Activated CD8-positive, alpha-beta memory T cell treated with anti-CD3 and anti-CD28 coated beads, Interleukin-2, amount 10 ng/mL, durations not matched to agents 7 days and 5 days (primary cell): ENCODE results near the gene HINT1. TPM values are rescaled to one million over a fixed set of nuclear protein-coding genes. Genes with fewer than 3 reads are reported as not detected.

Source experiments
- ATAC-seq: fragments of 150-1000 bp; cut with Tn5 transposase; one replicate; pipeline ENCODE4 v1.10.0; 2021; ENCODE audit warnings: moderate library complexity
- CTCF ChIA-PET: fragments of 350-600 bp; sonication (Branson Sonifier 250); formaldehyde crosslinking; loops from one replicate; lab custom pipeline; 2021; ENCODE audit warnings: antibody characterized with exemption; lab: Charles Lee
- DNase-seq: peaks from one replicate; pipeline ENCODE4 v3.0.0-alpha.2; 2020
- H3K27ac Mint-ChIP-seq: one replicate; pipeline ENCODE4 v1.8.0; 2021; ENCODE audit warnings: mild to moderate bottlenecking, mixed read lengths
- H3K27me3 Mint-ChIP-seq: one replicate; pipeline ENCODE4 v1.8.0; 2021; ENCODE audit warnings: mixed read lengths
- H3K36me3 Mint-ChIP-seq: one replicate; pipeline ENCODE4 v1.8.0; 2021; ENCODE audit warnings: mild to moderate bottlenecking, mixed read lengths
- H3K4me1 Mint-ChIP-seq: one replicate; pipeline ENCODE4 v1.8.0; 2021; ENCODE audit warnings: mixed read lengths
- H3K4me3 Mint-ChIP-seq: one replicate; pipeline ENCODE4 v1.8.0; 2021; ENCODE audit warnings: mild to moderate bottlenecking, moderate library complexity, mixed read lengths
- H3K9me3 Mint-ChIP-seq: one replicate; pipeline ENCODE4 v1.8.0; 2022; ENCODE audit warnings: low read depth, mixed read lengths
- total RNA-seq, 2 experiments: library from RNA; stranded (reverse); gene quantifications; one replicate each; pipeline ENCODE4 v1.2.3, GENCODE V29; 2021

The HINT1 gene
- 100 to 1,000 TPM; 261 to 288 TPM for total RNA-seq

GRCh38 chr5:131165119-131165727 is at the start of gene HINT1:
TSS of gene HINT1 (minus strand) at chr5:131165256. CDS start at chr5:131165205, 51 bp downstream.
- CTCF ChIA-PET: interaction anchor here (0.6 to 1.5 kb wide), 12 partner anchors 9 to 251 kb away, joined by 3 to 6 read pairs (median 3); no protein-coding TSS in a partner anchor
- no peaks in the 10 kb centered on the region for H3K27me3 Mint-ChIP-seq
- no peaks in the 10 kb centered on the region for H3K9me3 Mint-ChIP-seq
- H3K36me3 Mint-ChIP-seq: peaks cover 37% of the 10 kb centered on the region
- peak; percentile 95 for DNase-seq
- peak within 1 kb of the TSS; percentile 97 for H3K27ac Mint-ChIP-seq
- peaks cover 48% of the 10 kb centered on the region for H3K4me1 Mint-ChIP-seq
- ATAC-seq: peak; percentile 87
- peak within 1 kb of the TSS; percentile 83 for H3K4me3 Mint-ChIP-seq

GRCh38 chr5:131214609-131215227 is 49.7 kb upstream of the HINT1 start:
- peaks cover 53% of the 10 kb centered on the region for H3K4me1 Mint-ChIP-seq
- ATAC-seq: no peak
- no peak for DNase-seq
- peaks cover 13% of the 10 kb centered on the region for H3K36me3 Mint-ChIP-seq
- H3K27me3 Mint-ChIP-seq: no peaks in the 10 kb centered on the region
- peak overlapping the region; percentile 36 for H3K27ac Mint-ChIP-seq
- peaks cover 2% of the 10 kb centered on the region for H3K9me3 Mint-ChIP-seq
- CTCF ChIA-PET: interaction anchor here (1.1 kb wide), 2 partner anchors 25 to 83 kb away, joined by 3 read pairs; no protein-coding TSS in a partner anchor
- H3K4me3 Mint-ChIP-seq: no peak overlapping the region

DNA sequence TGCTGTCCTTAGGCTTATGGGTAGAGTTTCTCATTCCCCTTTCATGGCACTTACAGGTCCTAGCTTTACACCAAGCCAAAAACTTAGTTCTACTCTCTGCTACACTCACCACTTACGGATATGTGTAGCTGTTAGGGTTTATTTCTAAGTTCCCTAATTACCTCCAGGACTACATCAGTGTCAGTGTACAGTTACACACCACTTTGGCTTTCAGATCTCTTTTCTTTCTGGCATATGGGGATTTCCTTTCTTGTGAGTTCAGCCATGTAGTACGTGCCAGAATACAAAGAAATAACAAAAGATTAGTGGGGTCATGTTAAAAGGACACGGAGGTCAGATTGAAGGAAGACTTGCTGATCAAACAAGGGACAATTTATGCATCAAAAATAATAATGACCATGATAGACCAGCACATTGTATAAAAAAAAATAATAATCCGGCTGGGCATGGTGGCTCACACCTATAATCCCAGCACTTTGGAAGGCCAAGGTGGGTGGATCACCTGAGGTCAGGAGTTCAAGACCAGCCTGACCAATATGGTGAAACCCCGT is 47.5 kb upstream of the HINT1 start:
- H3K27me3 Mint-ChIP-seq: no peaks in the 10 kb centered on the region

DNA sequence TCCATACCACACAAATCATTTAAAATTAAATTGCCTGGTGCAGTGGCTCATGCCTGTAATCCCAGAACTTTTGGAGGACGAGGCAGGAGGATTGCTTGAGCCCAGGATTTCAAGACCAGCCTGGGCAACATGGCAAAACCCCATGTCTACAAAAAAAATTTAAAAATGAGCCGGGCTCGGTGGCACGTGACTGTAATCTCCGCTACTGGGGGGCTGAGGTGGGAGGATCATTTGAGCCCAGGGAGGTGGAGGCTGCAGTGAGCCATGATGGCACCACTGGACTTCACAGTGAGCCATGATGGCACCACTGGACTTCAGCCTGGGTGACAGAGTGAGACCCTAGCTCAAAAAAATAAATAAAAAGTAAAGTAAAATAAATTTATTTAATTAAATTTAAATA is 46.6 kb upstream of the HINT1 start:
- ATAC-seq (no peak), DNase-seq (no peak)
- Mint-ChIP-seq H3K36me3 (peaks cover 12% of the 10 kb centered on the region), H3K27ac (no peak overlapping the region), H3K4me3 (no peak overlapping the region), H3K4me1 (peaks cover 51% of the 10 kb centered on the region), H3K27me3 (no peaks in the 10 kb centered on the region), H3K9me3 (peaks cover 2% of the 10 kb centered on the region)
- CTCF ChIA-PET: interaction anchor here (1.7 kb wide), 1 partner anchor 170 kb away, joined by 4 read pairs; no protein-coding TSS in a partner anchor

More for the DNA sequence above, 47.5 kb upstream of the HINT1 start:
- peaks cover 2% of the 10 kb centered on the region for H3K9me3 Mint-ChIP-seq
- H3K27ac Mint-ChIP-seq: no peak overlapping the region
- no peak overlapping the region for H3K4me3 Mint-ChIP-seq
- H3K36me3 Mint-ChIP-seq: peaks cover 13% of the 10 kb centered on the region
- DNase-seq: no peak
- no peak for ATAC-seq
- CTCF ChIA-PET: interaction anchor here (1.6 kb wide), 1 partner anchor 37 kb away, joined by 3 read pairs; no protein-coding TSS in a partner anchor
- H3K4me1 Mint-ChIP-seq: peaks cover 44% of the 10 kb centered on the region

DNA sequence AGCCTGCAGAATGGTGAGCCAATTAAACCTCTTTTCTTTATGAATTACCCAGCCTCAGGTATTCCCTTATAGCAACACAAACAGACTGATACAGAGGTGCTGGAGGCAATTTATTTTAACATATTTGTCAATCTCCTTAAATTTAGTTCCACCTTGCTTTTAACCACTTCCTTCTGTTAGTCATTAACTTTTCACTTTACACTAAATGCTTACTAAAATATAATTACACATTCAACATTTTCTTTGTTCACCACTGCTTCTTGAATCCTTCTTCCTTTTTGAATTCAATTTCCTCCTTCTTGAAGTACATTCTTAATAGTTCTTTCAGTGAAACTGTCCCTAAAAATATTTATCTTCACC is 45.1 kb upstream of the HINT1 start:
- H3K9me3 Mint-ChIP-seq: peaks cover 2% of the 10 kb centered on the region
- peaks cover 55% of the 10 kb centered on the region for H3K4me1 Mint-ChIP-seq
- CTCF ChIA-PET: interaction anchor here (1.2 to 2.0 kb wide), 3 partner anchors 43 to 171 kb away, joined by 4 to 6 read pairs (median 4); partner anchors contain the start of gene CDC42SE2
- H3K36me3 Mint-ChIP-seq: peaks cover 8% of the 10 kb centered on the region
- H3K27ac Mint-ChIP-seq: peak overlapping the region; percentile 96
- ATAC-seq (no peak), DNase-seq (no peak)
- peak overlapping the region; percentile 76 for H3K4me3 Mint-ChIP-seq
- no peaks in the 10 kb centered on the region for H3K27me3 Mint-ChIP-seq

- DNase-seq: peak; percentile 58
- H3K4me3 Mint-ChIP-seq: peak overlapping the region; percentile 76
- H3K36me3 Mint-ChIP-seq: peaks cover 8% of the 10 kb centered on the region
- H3K9me3 Mint-ChIP-seq: peaks cover 2% of the 10 kb centered on the region
- H3K27ac Mint-ChIP-seq: peak overlapping the region; percentile 96
- CTCF ChIA-PET: interaction anchor here (1.2 to 2.0 kb wide), 2 partner anchors 43 to 55 kb away, joined by 4 to 6 read pairs; partner anchors contain the start of gene CDC42SE2
- no peaks in the 10 kb centered on the region for H3K27me3 Mint-ChIP-seq
- ATAC-seq: peak; percentile 84
- peaks cover 55% of the 10 kb centered on the region for H3K4me1 Mint-ChIP-seq
Measured at GRCh38 chr5:131209506-131210150, 44.6 kb upstream of the HINT1 start.

DNA sequence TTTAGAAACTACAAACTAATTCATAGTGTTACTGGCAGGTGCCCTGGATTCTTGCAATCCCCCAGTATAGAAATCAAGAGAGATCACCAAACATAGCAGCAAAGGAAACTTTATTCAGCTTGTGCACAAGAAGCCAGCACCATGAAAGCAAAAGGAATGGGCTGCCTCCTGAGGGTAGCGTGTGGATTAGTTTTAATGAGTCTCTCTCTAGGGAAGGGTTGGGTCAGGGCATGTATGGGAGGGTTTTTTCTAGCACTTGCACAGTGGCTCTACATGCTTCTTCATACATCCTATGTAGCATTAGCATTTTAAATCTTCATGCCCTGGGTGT is 44.1 kb upstream of the HINT1 start:
- CTCF ChIA-PET: interaction anchor here (1.2 to 2.0 kb wide), 2 partner anchors 44 to 55 kb away, joined by 4 to 6 read pairs; partner anchors contain the start of gene CDC42SE2
- H3K4me1 Mint-ChIP-seq: peaks cover 50% of the 10 kb centered on the region
- no peaks in the 10 kb centered on the region for H3K27me3 Mint-ChIP-seq

DNA sequence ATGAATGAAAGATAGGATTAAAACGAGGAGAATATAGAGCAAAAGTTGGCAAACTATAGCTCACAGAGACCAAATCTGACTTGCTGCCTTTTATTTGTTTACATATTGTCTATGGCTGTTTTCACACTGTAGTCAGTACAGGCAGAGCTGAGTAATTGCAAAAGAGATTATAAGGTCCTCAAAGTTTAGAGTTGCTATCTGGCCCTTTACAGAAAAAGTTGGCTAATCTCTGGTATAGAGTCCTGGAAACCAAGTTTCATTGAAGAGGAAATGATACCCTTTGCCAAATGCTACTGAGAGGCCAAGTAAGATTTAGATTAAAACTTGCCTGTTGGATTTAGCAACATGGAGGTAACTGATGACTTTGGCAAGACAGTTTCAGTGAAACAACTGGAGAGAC is 41.7 kb upstream of the HINT1 start:
- no peaks in the 10 kb centered on the region for H3K27me3 Mint-ChIP-seq
- CTCF ChIA-PET: interaction anchor here (1.1 kb wide), 1 partner anchor 34 kb away, joined by 3 read pairs; no protein-coding TSS in a partner anchor
- no peaks in the 10 kb centered on the region for H3K9me3 Mint-ChIP-seq
- H3K4me1 Mint-ChIP-seq: peaks cover 40% of the 10 kb centered on the region
- no peak overlapping the region for H3K27ac Mint-ChIP-seq
- H3K4me3 Mint-ChIP-seq: no peak overlapping the region
- ATAC-seq (no peak), DNase-seq (no peak)
- peaks cover 1% of the 10 kb centered on the region for H3K36me3 Mint-ChIP-seq

More for the DNA sequence above, 44.1 kb upstream of the HINT1 start:
- Mint-ChIP-seq H3K4me3 (peak overlapping the region; percentile 76), H3K36me3 (peaks cover 8% of the 10 kb centered on the region), H3K9me3 (peaks cover 2% of the 10 kb centered on the region), H3K27ac (peak overlapping the region; percentile 96)
- ATAC-seq (peak; percentile 63), DNase-seq (no peak)

- Mint-ChIP-seq H3K4me3 (no peak overlapping the region), H3K9me3 (no peaks in the 10 kb centered on the region), H3K4me1 (peaks cover 34% of the 10 kb centered on the region), H3K27me3 (no peaks in the 10 kb centered on the region), H3K36me3 (peaks cover 1% of the 10 kb centered on the region), H3K27ac (no peak overlapping the region)
- CTCF ChIA-PET: no interaction called here
- DNase-seq (no peak), ATAC-seq (no peak)
Measured at GRCh38 chr5:131206061-131206460, 41.0 kb upstream of the HINT1 start.

GRCh38 chr5:131204964-131205363 is 39.9 kb upstream of the HINT1 start:
- CTCF ChIA-PET: no interaction called here
- Mint-ChIP-seq H3K27me3 (no peaks in the 10 kb centered on the region), H3K4me1 (peaks cover 23% of the 10 kb centered on the region), H3K9me3 (no peaks in the 10 kb centered on the region), H3K4me3 (no peak overlapping the region), H3K27ac (no peak overlapping the region), H3K36me3 (peaks cover 5% of the 10 kb centered on the region)
- DNase-seq (no peak), ATAC-seq (no peak)

DNA sequence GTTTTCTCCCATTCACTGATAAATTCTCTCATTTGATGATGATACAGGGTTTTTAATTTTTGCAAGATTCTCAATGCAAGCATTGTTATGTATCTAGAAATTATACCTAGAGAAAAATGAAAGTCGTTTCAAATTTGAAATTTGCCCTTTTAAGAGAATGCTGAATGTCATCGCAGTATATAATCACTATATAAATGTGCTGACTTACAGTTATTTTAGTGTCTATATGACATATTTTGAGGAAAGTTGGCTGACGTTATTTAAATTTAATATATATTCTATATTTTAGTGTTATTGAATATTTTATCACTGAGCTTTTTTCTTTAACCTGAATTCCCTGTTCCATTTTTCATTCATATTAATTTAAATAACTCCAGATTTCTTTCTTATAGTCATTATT is 35.5 kb upstream of the HINT1 start:
- Mint-ChIP-seq H3K27ac (no peak overlapping the region), H3K4me1 (no peaks in the 10 kb centered on the region), H3K4me3 (no peak overlapping the region), H3K27me3 (no peaks in the 10 kb centered on the region), H3K9me3 (no peaks in the 10 kb centered on the region), H3K36me3 (peaks cover 12% of the 10 kb centered on the region)
- ATAC-seq: no peak
- no peak for DNase-seq
- CTCF ChIA-PET: no interaction called here

DNA sequence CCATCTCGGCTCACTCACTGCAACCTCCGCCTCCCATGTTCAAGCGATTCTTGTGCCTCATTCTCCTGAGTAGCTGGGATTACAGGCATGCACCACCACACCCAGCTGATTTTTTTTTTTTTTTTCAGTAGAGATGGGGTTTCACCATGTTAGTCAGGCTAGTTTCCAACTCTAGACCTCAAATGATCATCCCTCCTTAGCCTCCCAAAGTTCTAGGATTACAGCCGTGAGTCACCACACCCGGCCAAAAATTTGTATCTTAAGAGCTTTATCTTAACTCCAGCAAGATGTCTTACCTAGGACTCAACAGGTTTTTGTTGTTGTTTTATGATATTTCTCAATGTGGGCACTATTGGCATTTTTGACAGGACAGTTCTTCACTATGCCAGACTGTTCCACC is 33.6 kb upstream of the HINT1 start:
- ATAC-seq (no peak), DNase-seq (no peak)
- Mint-ChIP-seq H3K4me3 (no peak overlapping the region), H3K4me1 (no peaks in the 10 kb centered on the region), H3K9me3 (no peaks in the 10 kb centered on the region), H3K27ac (no peak overlapping the region), H3K36me3 (peaks cover 12% of the 10 kb centered on the region), H3K27me3 (no peaks in the 10 kb centered on the region)
- CTCF ChIA-PET: no interaction called here

GRCh38 chr5:131196331-131196730 is 31.3 kb upstream of the HINT1 start:
- H3K4me1 Mint-ChIP-seq: no peaks in the 10 kb centered on the region
- ATAC-seq (no peak), DNase-seq (no peak)
- H3K9me3 Mint-ChIP-seq: no peaks in the 10 kb centered on the region
- H3K4me3 Mint-ChIP-seq: no peak overlapping the region
- H3K27me3 Mint-ChIP-seq: no peaks in the 10 kb centered on the region
- H3K27ac Mint-ChIP-seq: no peak overlapping the region
- H3K36me3 Mint-ChIP-seq: peaks cover 16% of the 10 kb centered on the region
- CTCF ChIA-PET: no interaction called here
